SK-N-SH treated with all-trans-retinoic acid at 6 μM for 48 hours (cell line): ENCODE results near the gene STARD9.

Experiments
- ATAC-seq: fragments of 200-7000 bp; cut with Tn5 transposase; 3 replicates; pipeline ENCODE4 v1.9.1; 2020; ENCODE audit warnings: mild to moderate bottlenecking, moderate library complexity
- ARNTL ChIP-seq: fragments of 450-650 bp; formaldehyde crosslinking; IDR thresholded peaks from 2 replicates; pipeline ENCODE4 v1.5.0; 2020; ENCODE audit warnings: low read depth, mild to moderate bottlenecking, moderate library complexity, borderline replicate concordance
- BACH2 ChIP-seq: fragments of 250-450 bp; sonication (Bioruptor Pico); IDR thresholded peaks from 2 replicates; pipeline ENCODE4 v1.9.0; 2021; ENCODE audit warnings: mild to moderate bottlenecking, borderline replicate concordance
- CSDC2 ChIP-seq: fragments of 250-450 bp; sonication (Bioruptor Pico); IDR thresholded peaks from 2 replicates; pipeline ENCODE4 v1.5.0; 2020; ENCODE audit warnings: mild to moderate bottlenecking, moderate library complexity
- ESRRG ChIP-seq: fragments of 250-450 bp; sonication (Bioruptor Pico); IDR thresholded peaks from 2 replicates; pipeline ENCODE4 v1.6.1; 2021; ENCODE audit warnings: mild to moderate bottlenecking
- GLIS3 ChIP-seq: fragments of 250-450 bp; sonication (Bioruptor Pico); IDR thresholded peaks from 2 replicates; pipeline ENCODE4 v1.5.0; 2020; ENCODE audit warnings: mild to moderate bottlenecking, moderate library complexity
- ISL1 ChIP-seq: fragments of 250-450 bp; sonication (Bioruptor Pico); IDR thresholded peaks from 2 replicates; pipeline ENCODE4 v2.1.2; 2022; ENCODE audit warnings: mild to moderate bottlenecking, moderate library complexity
- OSR1 ChIP-seq: fragments of 250-450 bp; sonication (Bioruptor Pico); IDR thresholded peaks from 2 replicates; pipeline ENCODE4 v1.8.0; 2022; ENCODE audit warnings: moderate library complexity, mild to moderate bottlenecking, inconsistent platforms
- PPARA ChIP-seq: fragments of 250-450 bp; sonication (Bioruptor Pico); IDR thresholded peaks from 2 replicates; pipeline ENCODE4 v1.5.0; 2020; ENCODE audit warnings: mild to moderate bottlenecking, borderline replicate concordance
- RARB ChIP-seq: fragments of 250-450 bp; sonication (Bioruptor Pico); IDR thresholded peaks from 2 replicates; pipeline ENCODE4 v1.8.0; 2021; ENCODE audit warnings: mild to moderate bottlenecking, moderate library complexity
- SNAI2 ChIP-seq: fragments of 250-450 bp; sonication (Bioruptor Pico); IDR thresholded peaks from 2 replicates; pipeline ENCODE4 v1.5.0; 2020; ENCODE audit warnings: mild to moderate bottlenecking, moderate library complexity
- TCF4 ChIP-seq: fragments of 250-450 bp; sonication (Bioruptor Pico); IDR thresholded peaks from 2 replicates; pipeline ENCODE4 v1.8.0; 2021; ENCODE audit warnings: mild to moderate bottlenecking, moderate library complexity, borderline replicate concordance
- TOX ChIP-seq: fragments of 250-450 bp; sonication (Bioruptor Pico); IDR thresholded peaks from 2 replicates; pipeline ENCODE4 v1.8.0; 2021; ENCODE audit warnings: mild to moderate bottlenecking, moderate library complexity, borderline replicate concordance
- ZC3H10 ChIP-seq: fragments of 250-450 bp; sonication (Bioruptor Pico); IDR thresholded peaks from 2 replicates; pipeline ENCODE4 v1.5.1; 2021; ENCODE audit warnings: mild to moderate bottlenecking, moderate library complexity
- ZNF565 ChIP-seq: fragments of 450-650 bp; formaldehyde crosslinking; conservative IDR thresholded peaks from 2 replicates; pipeline ENCODE4 v1.5.0; 2020; ENCODE audit warnings: low read depth, mild to moderate bottlenecking, moderate library complexity
- ZNF70 ChIP-seq: fragments of 450-650 bp; formaldehyde crosslinking; IDR thresholded peaks from 2 replicates; pipeline ENCODE4 v1.5.0; 2020; ENCODE audit warnings: mild to moderate bottlenecking, moderate library complexity
- ZNF8 ChIP-seq: fragments of 450-650 bp; formaldehyde crosslinking; IDR thresholded peaks from 2 replicates; pipeline ENCODE4 v1.5.0; 2020; ENCODE audit warnings: mild to moderate bottlenecking, moderate library complexity
- TF ChIP-seq, protein P1 (sequence below): fragments of 250-450 bp; sonication (Bioruptor Pico); IDR thresholded peaks from 2 replicates; pipeline ENCODE4 v1.8.0; 2020; ENCODE audit warnings: mild to moderate bottlenecking, moderate library complexity, borderline replicate concordance
- TF ChIP-seq, protein P2 (sequence below): fragments of 250-450 bp; sonication (Bioruptor Pico); IDR thresholded peaks from 2 replicates; pipeline ENCODE4 v1.5.1; 2020; ENCODE audit warnings: low read depth, mild to moderate bottlenecking, moderate library complexity
- TF ChIP-seq, protein P3 (sequence below): fragments of 250-450 bp; sonication (Bioruptor Pico); IDR thresholded peaks from 2 replicates; pipeline ENCODE4 v1.8.0; 2021; ENCODE audit warnings: low read depth, mild to moderate bottlenecking, moderate library complexity, borderline replicate concordance
- TF ChIP-seq, protein P4 (sequence below): fragments of 250-450 bp; sonication (Bioruptor Pico); IDR thresholded peaks from 2 replicates; pipeline ENCODE4 v1.5.1; 2021; ENCODE audit warnings: mild to moderate bottlenecking, moderate library complexity
- TF ChIP-seq, protein P5 (sequence below): fragments of 250-450 bp; sonication (Bioruptor Pico); IDR thresholded peaks from 2 replicates; pipeline ENCODE4 v1.5.0; 2020; ENCODE audit warnings: mild to moderate bottlenecking, moderate library complexity

STARD9 gene

DNA sequence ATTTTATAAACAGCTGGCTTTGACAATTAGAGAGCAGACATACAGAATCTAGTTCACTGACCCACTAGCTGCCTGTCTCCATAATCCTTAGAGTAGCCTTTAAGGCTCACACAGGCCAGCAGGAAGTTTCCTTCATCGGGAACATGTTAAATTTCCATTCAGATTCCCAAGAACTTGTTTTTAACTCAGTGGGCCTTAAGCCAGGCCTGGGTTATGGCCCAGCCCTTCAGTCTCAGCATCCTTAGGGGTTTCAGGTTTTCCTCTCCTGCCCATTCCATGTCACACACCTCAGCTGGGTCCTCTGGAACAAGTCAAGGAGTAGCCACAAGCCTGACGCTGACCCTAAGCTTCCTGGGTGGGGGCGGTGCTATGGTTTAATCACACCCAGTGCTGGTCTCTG, 146.5 kb downstream of the STARD9 start:
- TF ChIP-seq SNAI2 (no peak), ZNF8 (CRISPR knock-in tag) (no peak), ZC3H10 (CRISPR knock-in tag) (no peak), TOX (CRISPR knock-in tag) (no peak)
- no peak for ATAC-seq

DNA sequence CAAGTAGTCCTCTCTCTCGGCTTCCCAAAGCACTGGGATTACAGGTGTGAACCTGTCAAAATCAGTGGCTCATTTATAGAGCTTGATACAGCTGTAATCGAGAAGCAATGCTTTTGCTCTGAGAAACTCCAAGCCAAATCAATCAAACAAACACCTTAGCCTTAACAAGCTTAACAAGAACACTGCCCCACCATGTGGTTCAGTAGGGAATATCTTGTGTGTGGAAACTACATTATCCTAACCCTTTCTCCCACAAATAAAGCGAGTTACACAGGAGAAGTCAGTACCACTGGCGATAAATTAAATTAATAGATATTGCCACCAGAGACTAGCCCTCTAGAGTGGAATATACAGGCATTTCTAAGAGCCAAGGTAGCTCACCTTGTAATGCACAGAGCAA, 147.7 kb downstream of the STARD9 start:
- no peak for ATAC-seq
- TF ChIP-seq BACH2 (CRISPR knock-in tag): no peak
- no peak for TF ChIP-seq ARNTL
- TF ChIP-seq, protein P1, sequence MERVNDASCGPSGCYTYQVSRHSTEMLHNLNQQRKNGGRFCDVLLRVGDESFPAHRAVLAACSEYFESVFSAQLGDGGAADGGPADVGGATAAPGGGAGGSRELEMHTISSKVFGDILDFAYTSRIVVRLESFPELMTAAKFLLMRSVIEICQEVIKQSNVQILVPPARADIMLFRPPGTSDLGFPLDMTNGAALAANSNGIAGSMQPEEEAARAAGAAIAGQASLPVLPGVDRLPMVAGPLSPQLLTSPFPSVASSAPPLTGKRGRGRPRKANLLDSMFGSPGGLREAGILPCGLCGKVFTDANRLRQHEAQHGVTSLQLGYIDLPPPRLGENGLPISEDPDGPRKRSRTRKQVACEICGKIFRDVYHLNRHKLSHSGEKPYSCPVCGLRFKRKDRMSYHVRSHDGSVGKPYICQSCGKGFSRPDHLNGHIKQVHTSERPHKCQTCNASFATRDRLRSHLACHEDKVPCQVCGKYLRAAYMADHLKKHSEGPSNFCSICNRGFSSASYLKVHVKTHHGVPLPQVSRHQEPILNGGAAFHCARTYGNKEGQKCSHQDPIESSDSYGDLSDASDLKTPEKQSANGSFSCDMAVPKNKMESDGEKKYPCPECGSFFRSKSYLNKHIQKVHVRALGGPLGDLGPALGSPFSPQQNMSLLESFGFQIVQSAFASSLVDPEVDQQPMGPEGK: no peak
- no peak for TF ChIP-seq TOX (CRISPR knock-in tag)
- TF ChIP-seq, protein P2, sequence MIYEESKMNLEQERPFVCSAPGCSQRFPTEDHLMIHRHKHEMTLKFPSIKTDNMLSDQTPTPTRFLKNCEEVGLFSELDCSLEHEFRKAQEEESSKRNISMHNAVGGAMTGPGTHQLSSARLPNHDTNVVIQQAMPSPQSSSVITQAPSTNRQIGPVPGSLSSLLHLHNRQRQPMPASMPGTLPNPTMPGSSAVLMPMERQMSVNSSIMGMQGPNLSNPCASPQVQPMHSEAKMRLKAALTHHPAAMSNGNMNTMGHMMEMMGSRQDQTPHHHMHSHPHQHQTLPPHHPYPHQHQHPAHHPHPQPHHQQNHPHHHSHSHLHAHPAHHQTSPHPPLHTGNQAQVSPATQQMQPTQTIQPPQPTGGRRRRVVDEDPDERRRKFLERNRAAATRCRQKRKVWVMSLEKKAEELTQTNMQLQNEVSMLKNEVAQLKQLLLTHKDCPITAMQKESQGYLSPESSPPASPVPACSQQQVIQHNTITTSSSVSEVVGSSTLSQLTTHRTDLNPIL (CRISPR knock-in tag): no peak
- TF ChIP-seq GLIS3: no peak
- no peak for TF ChIP-seq CSDC2 (CRISPR knock-in tag)
- no peak for TF ChIP-seq PPARA
- TF ChIP-seq, protein P3, sequence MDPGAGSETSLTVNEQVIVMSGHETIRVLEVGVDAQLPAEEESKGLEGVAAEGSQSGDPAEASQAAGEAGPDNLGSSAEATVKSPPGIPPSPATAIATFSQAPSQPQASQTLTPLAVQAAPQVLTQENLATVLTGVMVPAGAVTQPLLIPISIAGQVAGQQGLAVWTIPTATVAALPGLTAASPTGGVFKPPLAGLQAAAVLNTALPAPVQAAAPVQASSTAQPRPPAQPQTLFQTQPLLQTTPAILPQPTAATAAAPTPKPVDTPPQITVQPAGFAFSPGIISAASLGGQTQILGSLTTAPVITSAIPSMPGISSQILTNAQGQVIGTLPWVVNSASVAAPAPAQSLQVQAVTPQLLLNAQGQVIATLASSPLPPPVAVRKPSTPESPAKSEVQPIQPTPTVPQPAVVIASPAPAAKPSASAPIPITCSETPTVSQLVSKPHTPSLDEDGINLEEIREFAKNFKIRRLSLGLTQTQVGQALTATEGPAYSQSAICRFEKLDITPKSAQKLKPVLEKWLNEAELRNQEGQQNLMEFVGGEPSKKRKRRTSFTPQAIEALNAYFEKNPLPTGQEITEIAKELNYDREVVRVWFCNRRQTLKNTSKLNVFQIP: no peak
- TF ChIP-seq ESRRG: no peak
- TF ChIP-seq ZNF565 (CRISPR knock-in tag): no peak
- TF ChIP-seq, protein P4, sequence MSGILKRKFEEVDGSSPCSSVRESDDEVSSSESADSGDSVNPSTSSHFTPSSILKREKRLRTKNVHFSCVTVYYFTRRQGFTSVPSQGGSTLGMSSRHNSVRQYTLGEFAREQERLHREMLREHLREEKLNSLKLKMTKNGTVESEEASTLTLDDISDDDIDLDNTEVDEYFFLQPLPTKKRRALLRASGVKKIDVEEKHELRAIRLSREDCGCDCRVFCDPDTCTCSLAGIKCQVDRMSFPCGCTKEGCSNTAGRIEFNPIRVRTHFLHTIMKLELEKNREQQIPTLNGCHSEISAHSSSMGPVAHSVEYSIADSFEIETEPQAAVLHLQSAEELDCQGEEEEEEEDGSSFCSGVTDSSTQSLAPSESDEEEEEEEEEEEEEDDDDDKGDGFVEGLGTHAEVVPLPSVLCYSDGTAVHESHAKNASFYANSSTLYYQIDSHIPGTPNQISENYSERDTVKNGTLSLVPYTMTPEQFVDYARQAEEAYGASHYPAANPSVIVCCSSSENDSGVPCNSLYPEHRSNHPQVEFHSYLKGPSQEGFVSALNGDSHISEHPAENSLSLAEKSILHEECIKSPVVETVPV (CRISPR knock-in tag): no peak
- TF ChIP-seq RARB (CRISPR knock-in tag): no peak
- TF ChIP-seq ZNF8 (CRISPR knock-in tag): no peak
- TF ChIP-seq ISL1 (CRISPR knock-in tag): no peak
- TF ChIP-seq TCF4 (CRISPR knock-in tag): no peak
- no peak for TF ChIP-seq ZC3H10 (CRISPR knock-in tag)
- TF ChIP-seq, all 23 proteins: peak for 0

DNA sequence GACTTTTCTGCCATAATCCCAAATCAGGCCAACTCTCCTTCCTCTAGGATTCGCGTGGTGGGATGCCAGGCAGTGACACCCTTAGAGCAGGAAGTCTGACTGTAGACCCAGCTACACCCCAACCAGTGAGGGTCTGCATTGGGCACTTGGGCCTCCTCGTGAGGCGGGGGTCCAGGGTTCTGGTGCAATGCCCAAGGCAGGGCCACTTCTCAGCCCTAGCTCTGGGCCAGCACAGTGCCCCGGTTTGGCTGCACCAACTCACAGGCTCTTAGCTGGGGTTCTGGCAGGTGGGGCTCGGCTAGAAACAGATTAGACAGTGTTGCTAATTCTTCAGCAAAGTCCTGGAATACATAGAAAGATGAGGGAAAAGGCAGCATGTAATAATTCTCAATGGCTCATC, 148.9 kb downstream of the STARD9 start:
- ATAC-seq: no peak
- TF ChIP-seq OSR1 (CRISPR knock-in tag) (no peak), ZC3H10 (CRISPR knock-in tag) (no peak), ZNF70 (CRISPR knock-in tag) (no peak), BACH2 (CRISPR knock-in tag) (no peak), ZNF565 (CRISPR knock-in tag) (no peak), ESRRG (no peak)
- TF ChIP-seq, protein P5, sequence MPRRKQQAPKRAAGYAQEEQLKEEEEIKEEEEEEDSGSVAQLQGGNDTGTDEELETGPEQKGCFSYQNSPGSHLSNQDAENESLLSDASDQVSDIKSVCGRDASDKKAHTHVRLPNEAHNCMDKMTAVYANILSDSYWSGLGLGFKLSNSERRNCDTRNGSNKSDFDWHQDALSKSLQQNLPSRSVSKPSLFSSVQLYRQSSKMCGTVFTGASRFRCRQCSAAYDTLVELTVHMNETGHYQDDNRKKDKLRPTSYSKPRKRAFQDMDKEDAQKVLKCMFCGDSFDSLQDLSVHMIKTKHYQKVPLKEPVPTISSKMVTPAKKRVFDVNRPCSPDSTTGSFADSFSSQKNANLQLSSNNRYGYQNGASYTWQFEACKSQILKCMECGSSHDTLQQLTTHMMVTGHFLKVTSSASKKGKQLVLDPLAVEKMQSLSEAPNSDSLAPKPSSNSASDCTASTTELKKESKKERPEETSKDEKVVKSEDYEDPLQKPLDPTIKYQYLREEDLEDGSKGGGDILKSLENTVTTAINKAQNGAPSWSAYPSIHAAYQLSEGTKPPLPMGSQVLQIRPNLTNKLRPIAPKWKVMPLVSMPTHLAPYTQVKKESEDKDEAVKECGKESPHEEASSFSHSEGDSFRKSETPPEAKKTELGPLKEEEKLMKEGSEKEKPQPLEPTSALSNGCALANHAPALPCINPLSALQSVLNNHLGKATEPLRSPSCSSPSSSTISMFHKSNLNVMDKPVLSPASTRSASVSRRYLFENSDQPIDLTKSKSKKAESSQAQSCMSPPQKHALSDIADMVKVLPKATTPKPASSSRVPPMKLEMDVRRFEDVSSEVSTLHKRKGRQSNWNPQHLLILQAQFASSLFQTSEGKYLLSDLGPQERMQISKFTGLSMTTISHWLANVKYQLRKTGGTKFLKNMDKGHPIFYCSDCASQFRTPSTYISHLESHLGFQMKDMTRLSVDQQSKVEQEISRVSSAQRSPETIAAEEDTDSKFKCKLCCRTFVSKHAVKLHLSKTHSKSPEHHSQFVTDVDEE (CRISPR knock-in tag): no peak
- TF ChIP-seq, protein P2 (CRISPR knock-in tag): no peak
- TF ChIP-seq, all 23 proteins: peak for 0
